ENCODE data around the gene INF2.

The INF2 gene

GRCh38 chr14:104732355-104732804, 43.0 kb downstream of the INF2 start:
- Histone ChIP-seq H3K79me2 (ENCODE audit: insufficient read depth, low read length) (no peaks in the 10 kb centered on the region), H3K27me3 (ENCODE audit: insufficient read depth, low read length) (peaks cover 9% of the 10 kb centered on the region; the same call in 1 of the 2 replicates), H3K27ac (ENCODE audit: low read depth, low read length, poor library complexity, severe bottlenecking) (no peak overlapping the region), H3K4me2 (ENCODE audit: low read length) (no peak overlapping the region), H3K9ac (ENCODE audit: low read length) (no peak overlapping the region), H3K9me3 (ENCODE audit: low read length) (no peaks in the 10 kb centered on the region), H3K4me1 (ENCODE audit: insufficient read depth, low read length, severe bottlenecking) (no peaks in the 10 kb centered on the region), H2AFZ (ENCODE audit: low read length) (no peak overlapping the region), H4K20me1 (ENCODE audit: insufficient read depth, low read length) (no peaks in the 10 kb centered on the region), H3K4me3 (ENCODE audit: low read depth, low read length, poor library complexity, severe bottlenecking) (no peak overlapping the region), H3K36me3 (ENCODE audit: insufficient read depth, low read length) (no peaks in the 10 kb centered on the region), H3F3A (ENCODE audit: insufficient read depth, low read length) (no peaks in the 10 kb centered on the region), H3K9me2 (ENCODE audit: low read depth, low read length) (no peaks in the 10 kb centered on the region)
- TF ChIP-seq EZH2 (IDR thresholded peaks at IDR 0.05; ENCODE audit: borderline replicate concordance, low read length) (no peak), CTCF (IDR thresholded peaks at IDR 0.05; ENCODE audit: low read length) (no peak)

- no peak overlapping the region for H2AFZ ChIP-seq (ENCODE audit: low read length)
- TF ChIP-seq CTCF (IDR thresholded peaks at IDR 0.05; ENCODE audit: low read length) (no peak), EZH2 (IDR thresholded peaks at IDR 0.05; ENCODE audit: borderline replicate concordance, low read length) (no peak)
- H3K4me1 ChIP-seq (ENCODE audit: insufficient read depth, low read length, severe bottlenecking): no peaks in the 10 kb centered on the region
- H3K27me3 ChIP-seq (ENCODE audit: insufficient read depth, low read length): peaks cover 14% of the 10 kb centered on the region; the same call in 1 of the 2 replicates
- no peak overlapping the region for H3K4me2 ChIP-seq (ENCODE audit: low read length)
- no peaks in the 10 kb centered on the region for H3K9me2 ChIP-seq (ENCODE audit: low read depth, low read length)
- H3K9me3 ChIP-seq (ENCODE audit: low read length): no peaks in the 10 kb centered on the region
- no peaks in the 10 kb centered on the region for H3F3A ChIP-seq (ENCODE audit: insufficient read depth, low read length)
- no peaks in the 10 kb centered on the region for H3K79me2 ChIP-seq (ENCODE audit: insufficient read depth, low read length)
- no peak overlapping the region for H3K4me3 ChIP-seq (ENCODE audit: low read depth, low read length, poor library complexity, severe bottlenecking)
- no peaks in the 10 kb centered on the region for H3K36me3 ChIP-seq (ENCODE audit: insufficient read depth, low read length)
- H4K20me1 ChIP-seq (ENCODE audit: insufficient read depth, low read length): no peaks in the 10 kb centered on the region
- no peak overlapping the region for H3K9ac ChIP-seq (ENCODE audit: low read length)
- H3K27ac ChIP-seq (ENCODE audit: low read depth, low read length, poor library complexity, severe bottlenecking): no peak overlapping the region
These were observed 43.7 kb downstream of the INF2 start for GRCh38 chr14:104732931-104733681.

GRCh38 chr14:104734051-104734587, 44.7 kb downstream of the INF2 start:
- Histone ChIP-seq H3K9me3 (ENCODE audit: low read length) (no peaks in the 10 kb centered on the region), H3F3A (ENCODE audit: insufficient read depth, low read length) (no peaks in the 10 kb centered on the region), H4K20me1 (ENCODE audit: insufficient read depth, low read length) (no peaks in the 10 kb centered on the region), H3K27me3 (ENCODE audit: insufficient read depth, low read length) (peaks cover 22% of the 10 kb centered on the region; the same call in 1 of the 2 replicates), H2AFZ (ENCODE audit: low read length) (no peak overlapping the region), H3K27ac (ENCODE audit: low read depth, low read length, poor library complexity, severe bottlenecking) (no peak overlapping the region), H3K4me2 (ENCODE audit: low read length) (no peak overlapping the region), H3K9ac (ENCODE audit: low read length) (no peak overlapping the region), H3K4me3 (ENCODE audit: low read depth, low read length, poor library complexity, severe bottlenecking) (no peak overlapping the region), H3K4me1 (ENCODE audit: insufficient read depth, low read length, severe bottlenecking) (no peaks in the 10 kb centered on the region), H3K9me2 (ENCODE audit: low read depth, low read length) (no peaks in the 10 kb centered on the region), H3K36me3 (ENCODE audit: insufficient read depth, low read length) (no peaks in the 10 kb centered on the region), H3K79me2 (ENCODE audit: insufficient read depth, low read length) (no peaks in the 10 kb centered on the region)
- TF ChIP-seq EZH2 (IDR thresholded peaks at IDR 0.05; ENCODE audit: borderline replicate concordance, low read length): no peak
- TF ChIP-seq CTCF (IDR thresholded peaks at IDR 0.05; ENCODE audit: low read length): no peak
